NCI-H82 treated with DMSO at 0.1 percent for 48 hours (cell line): ENCODE results near the gene HDGFL2.
A peak's percentile ranks its signal among the peaks of the same experiment; 100 is the strongest.

Experiments used
- DNase-seq: peaks from one replicate; lab custom pipeline; 2025; ENCODE audit not compliant: unreplicated experiment; lab: John Stamatoyannopoulos, UW

Gene HDGFL2

GRCh38 chr19:4444765-4445741 is 27.0 kb upstream of the HDGFL2 start:
- DNase-seq: no peak

DNA sequence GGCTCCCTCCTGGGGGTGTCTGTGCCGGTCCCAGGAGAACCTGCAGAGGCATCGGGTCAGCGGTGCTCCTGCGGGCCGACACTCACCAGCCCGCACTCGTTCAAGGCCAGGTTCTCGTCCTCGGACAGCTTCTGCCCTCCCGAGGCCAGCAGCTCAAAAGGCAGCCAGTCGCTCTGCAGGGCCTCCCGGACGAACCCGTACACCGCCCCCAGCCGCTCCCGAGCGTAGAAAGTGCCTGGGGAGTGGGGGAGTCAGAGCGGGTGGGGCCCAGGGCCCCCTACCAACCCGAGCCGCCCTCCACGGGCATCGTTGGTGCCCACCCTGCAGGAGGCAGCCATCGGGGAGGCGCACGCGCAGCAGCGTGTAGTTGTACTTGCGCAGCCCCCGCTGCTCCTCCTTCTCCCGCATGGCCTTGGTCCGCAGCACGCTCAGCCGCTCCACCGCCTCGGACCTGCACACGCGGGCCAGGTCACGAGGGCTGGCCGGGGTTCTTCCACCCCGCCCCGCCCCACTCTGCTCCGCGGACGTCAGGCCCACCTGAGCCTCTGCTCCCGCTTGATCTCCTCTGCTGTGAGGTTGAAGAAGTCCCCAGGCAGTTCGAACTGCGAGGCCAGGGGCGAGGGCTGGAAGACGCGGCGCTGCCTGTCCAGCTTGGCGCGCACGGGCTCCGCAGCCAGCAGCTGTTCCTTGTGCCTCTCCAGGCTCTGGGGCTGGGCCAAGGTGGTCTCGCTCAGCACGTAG is 26.0 kb upstream of the HDGFL2 start:
- DNase-seq: no peak

DNA sequence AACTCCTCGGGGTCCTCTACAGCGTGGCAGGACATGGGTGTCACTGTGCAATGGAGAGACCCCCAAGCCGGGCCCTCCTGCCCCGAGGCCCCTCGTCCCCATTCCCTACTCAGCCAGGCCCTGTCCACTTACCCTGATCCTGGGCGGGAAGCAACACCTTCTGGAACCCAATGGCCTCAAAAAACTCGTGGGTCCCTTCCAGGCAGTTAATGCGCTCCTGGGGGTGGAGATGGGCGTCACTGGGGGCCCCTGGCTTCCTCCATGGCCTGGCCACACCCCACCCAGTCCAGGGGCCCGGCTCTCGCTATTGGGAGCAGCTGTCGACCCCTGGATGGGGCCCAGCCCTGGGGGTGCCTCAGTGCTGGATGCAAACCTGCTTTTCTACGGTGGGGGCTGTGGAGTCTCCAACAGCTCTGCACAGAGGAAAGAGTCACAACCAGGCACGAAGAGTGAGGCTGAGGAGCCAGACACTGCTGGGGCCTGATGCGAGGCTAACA is 25.3 kb upstream of the HDGFL2 start:
- no peak for DNase-seq

- DNase-seq: no peak
Measured at GRCh38 chr19:4447327-4448146, 24.6 kb upstream of the HDGFL2 start.

- no peak for DNase-seq
Measured at GRCh38 chr19:4448147-4448985, 23.7 kb upstream of the HDGFL2 start.

GRCh38 chr19:4449022-4449638 is 23.0 kb upstream of the HDGFL2 start:
- DNase-seq: no peak

DNA sequence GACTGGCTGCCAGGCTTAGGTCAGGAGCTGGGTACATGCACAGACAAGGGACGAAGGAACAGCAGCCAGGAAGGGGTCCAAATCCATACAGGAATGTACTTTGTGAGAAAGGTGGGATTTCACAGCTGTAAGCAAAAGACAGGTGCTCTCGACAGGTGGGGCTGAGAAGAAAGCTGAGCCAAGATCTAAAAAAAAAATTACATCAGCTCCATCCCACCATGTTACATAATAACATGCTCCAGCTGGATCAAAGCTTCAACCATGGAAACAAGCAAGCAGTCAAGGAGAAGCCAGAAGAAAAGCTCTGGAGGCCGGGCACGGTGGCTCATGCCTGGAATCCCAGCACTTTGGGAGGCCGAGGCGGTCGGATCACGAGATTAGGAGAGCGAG is 22.5 kb upstream of the HDGFL2 start:
- DNase-seq: no peak

DNA sequence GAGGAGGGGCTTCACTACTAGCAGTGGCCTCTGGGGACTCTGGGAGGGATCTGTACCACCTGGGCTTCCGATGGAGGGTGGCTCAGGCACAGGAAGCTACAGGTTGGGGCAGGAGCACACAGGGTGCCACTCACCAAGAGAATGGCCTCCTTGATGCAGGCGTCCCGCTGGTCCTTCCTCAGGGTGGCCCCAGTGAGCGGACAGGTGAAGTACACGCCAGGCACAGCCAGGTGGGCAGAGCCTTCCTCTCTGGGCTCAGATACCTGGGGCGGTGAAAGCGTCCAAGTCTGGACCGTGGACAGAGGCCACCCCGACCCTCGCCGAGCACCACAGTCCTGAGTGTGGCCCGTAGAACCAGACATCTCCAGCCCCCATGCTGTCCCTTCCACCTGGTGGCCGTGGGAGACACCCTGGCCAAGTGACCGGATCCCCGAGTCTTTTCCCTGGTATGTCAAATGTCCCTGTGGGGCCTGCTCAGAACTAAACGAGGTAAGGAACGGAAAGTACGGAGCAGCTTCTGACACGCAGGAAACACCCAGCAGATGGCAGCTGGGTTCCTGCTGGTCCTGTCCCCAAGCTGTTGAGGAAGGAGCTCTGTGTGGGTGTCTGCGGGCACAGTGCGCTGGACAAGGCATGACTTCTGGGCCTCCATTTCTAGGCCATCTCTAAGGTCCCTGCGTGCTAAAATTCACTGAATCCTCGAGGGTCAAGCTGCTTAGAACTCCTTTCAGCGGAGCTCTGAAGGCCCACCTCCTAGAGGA is 19.7 kb upstream of the HDGFL2 start:
- DNase-seq: no peak

GRCh38 chr19:4453232-4454179 is 18.6 kb upstream of the HDGFL2 start:
- no peak for DNase-seq

DNA sequence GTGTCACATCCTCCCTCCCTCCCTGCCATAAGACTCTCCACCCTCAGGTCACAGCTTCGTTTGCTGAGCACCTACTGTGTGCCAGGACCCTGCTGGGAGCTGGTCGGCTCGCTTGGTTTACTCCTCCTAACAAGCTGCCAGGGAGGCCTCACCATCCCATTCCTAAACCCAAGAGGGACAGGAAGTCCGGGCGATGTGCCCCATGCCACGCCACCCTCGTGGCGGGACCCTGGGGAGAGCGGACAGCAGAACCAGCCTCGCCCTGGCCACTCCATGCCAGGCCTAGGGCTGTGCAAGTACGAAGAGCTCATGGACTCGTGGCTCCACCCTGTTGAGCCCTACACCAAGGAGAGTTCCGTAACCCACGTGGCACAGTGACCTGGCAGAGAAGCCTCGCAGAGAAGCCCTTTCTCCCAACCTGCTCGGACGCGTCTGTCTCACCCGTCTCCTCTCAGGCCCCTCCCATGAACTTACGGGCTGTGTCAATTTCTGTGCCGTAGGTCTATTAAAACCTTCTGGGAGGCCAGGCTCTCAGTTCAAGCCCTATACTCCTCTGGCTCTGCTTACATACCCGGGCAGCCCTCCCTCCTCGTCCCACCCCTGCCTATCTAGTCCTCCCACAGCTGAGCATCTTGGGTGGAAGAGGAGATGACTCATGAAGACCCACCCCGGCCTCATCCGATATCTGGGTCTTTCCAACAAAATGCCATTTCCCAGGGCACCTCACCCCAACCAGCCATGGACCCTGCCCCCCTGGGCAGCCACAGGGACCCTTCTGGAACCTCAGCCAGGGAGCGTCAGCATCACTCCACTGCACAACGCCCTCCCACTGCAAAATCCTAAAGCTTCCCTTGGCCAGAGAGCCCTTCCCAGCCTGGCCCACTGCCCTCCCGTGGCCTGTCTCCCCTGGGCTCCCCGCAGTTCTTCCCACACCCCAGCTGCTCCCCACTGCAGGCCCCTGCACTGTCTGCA is 17.1 kb upstream of the HDGFL2 start:
- DNase-seq: no peak

GRCh38 chr19:4455719-4456475 is 16.2 kb upstream of the HDGFL2 start:
- no peak for DNase-seq

GRCh38 chr19:4456476-4456842 is 15.6 kb upstream of the HDGFL2 start:
- DNase-seq: peak; percentile 87

DNA sequence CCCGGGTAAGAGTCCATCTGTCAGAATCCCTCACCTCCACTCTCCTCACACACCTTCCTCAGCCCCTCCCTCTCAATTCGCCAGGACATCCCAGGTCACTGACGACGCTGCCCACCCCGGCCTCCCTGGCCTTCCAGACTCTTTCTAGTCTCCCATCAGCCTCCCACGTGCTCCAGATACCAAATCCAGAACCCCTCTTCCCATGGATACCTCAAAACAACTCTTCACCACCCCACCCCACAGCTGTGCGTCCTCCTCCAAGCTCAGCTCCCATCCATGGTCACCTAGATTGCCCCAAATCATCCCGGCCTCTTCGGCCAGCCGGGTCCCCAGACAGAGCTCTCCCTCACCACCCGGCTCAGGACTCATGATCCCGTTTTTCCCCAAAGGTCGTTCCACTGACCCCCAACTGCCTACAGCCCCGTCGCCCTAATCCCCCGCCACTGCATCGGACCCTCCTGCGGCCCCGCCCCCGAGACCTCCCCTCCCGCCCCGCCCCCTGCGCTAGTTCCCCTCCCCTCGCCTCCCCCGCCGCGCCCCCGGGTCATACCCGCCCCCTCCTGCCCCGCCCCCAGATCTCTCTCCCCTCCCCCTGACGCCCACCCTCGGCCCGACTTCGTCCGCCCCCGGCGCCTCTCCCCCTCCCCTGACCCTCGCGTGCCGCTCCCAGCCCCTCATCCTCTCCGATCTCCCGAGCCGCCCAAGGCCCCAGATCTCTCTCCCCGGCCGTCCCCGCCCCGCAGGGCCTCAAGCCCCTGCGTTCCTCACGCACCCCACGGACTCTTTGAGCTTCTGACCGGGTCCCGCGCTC is 15.0 kb upstream of the HDGFL2 start:
- peak; percentile 17 for DNase-seq

DNA sequence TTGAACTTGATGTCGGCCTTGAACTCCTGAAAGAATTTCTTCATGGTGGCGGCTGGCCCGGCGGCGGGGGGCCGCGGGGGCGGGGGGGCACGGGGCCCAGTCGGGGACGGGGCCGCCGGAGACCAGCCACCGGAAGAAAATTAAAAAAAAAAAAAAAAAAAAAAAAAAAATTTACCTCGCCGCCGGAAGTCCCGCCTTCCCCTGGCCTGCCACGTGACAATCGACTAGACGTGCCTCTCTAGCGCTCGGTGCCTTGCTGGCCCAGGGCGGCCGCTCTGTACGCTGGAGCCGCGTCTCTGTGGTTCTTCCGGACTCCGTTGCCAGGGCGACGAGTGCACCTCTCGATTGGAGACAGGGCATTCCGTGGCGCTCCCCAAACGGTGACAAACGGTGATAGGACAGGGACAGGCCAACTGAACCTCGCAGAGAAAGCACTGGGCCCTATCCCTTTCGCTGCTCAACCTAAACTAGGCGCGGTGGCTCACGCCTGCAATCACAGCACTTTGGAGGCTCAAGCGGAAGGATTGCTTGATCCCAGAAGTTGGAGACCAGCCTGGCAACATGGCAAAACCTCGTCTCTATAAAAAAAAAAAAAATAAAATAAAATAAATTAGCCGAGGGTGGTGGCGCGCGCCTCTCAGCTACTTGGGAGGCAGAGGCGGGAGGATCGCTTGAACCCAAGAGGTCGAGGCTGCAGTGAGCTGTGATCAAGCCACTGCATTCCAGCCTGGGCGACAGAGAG is 14.3 kb upstream of the HDGFL2 start, which contains the start of gene UBXN6:
UBXN6 (minus strand) TSS at position 141 of the 742 bp plus-strand sequence; CDS start at position 44, 97 bp downstream.
- DNase-seq: peak; percentile 74
